Activated B cell treated with CpG ODN at 0.5 μM for 24 hours (primary cell): ENCODE results near the gene CALR3. TPM values are rescaled to one million over a fixed set of nuclear protein-coding genes. Genes with fewer than 3 reads are reported as not detected.

ENCODE experiments used
- ATAC-seq: fragments of 200-7000 bp; cut with Tn5 transposase; one replicate; pipeline ENCODE4 v1.10.0; 2021; ENCODE audit warnings: low read depth, mild to moderate bottlenecking, moderate library complexity
- CTCF ChIA-PET: fragments of 350-600 bp; sonication (Branson Sonifier 250); formaldehyde crosslinking; loops from one replicate; lab custom pipeline; 2021; ENCODE audit warnings: antibody characterized with exemption; lab: Charles Lee
- POLR2A ChIA-PET: fragments of 350-600 bp; sonication (Branson Sonifier 250); formaldehyde crosslinking; loops from one replicate; lab custom pipeline; 2021; ENCODE audit warnings: antibody characterized with exemption; lab: Charles Lee
- DNase-seq: peaks from one replicate; pipeline ENCODE4 v3.0.0; 2022
- H3K27ac Mint-ChIP-seq: one replicate; pipeline ENCODE4 v1.8.0; 2020; ENCODE audit warnings: mixed read lengths
- H3K27me3 Mint-ChIP-seq: one replicate; pipeline ENCODE4 v1.8.0; 2021; ENCODE audit warnings: mixed read lengths
- H3K36me3 Mint-ChIP-seq: one replicate; pipeline ENCODE4 v1.8.0; 2021; ENCODE audit warnings: low read depth, mixed read lengths
- H3K4me1 Mint-ChIP-seq: one replicate; pipeline ENCODE4 v1.8.0; 2021; ENCODE audit warnings: mixed read lengths
- H3K4me3 Mint-ChIP-seq: one replicate; pipeline ENCODE4 v1.8.0; 2020; ENCODE audit warnings: mild to moderate bottlenecking, mixed read lengths
- H3K9me3 Mint-ChIP-seq: one replicate; pipeline ENCODE4 v1.8.0; 2020; ENCODE audit warnings: mixed read lengths
- CTCF ChIP-seq: fragments of 200-600 bp; IDR thresholded peaks from one replicate; pipeline ENCODE4 v1.8.0; 2022; ENCODE audit warnings: antibody characterized with exemption, mild to moderate bottlenecking
- intact Hi-C: fragments of 100-400 bp; cut with micrococcal nuclease; formaldehyde crosslinking; loops from one replicate; pipeline ENCODE4 v1.15.1; 2024
- total RNA-seq: library from RNA; stranded (reverse); gene quantifications from 2 replicates; pipeline ENCODE4 v1.2.3, GENCODE V29; 2022

Gene CALR3
- total RNA-seq, 1 donor from 2014 or later: not detected

DNA sequence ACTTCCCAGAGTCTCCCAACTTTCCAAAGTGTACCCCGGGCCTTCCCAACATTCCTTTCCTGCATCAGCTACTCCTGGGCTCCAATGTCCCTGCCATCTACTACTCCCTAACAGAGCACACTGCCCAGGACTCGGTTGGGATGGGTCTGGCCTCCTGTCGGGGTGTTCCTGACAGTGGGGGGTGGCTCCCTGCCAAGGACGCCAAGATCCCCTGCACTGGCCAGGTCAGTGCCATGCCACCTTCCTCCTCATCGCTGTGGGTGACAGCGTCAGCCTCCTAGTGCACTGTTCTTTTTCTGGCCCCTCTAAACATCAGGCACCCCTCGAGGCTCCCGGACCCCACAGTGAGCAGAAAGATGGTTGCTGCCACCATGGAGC is 38.0 kb downstream of the CALR3 start:
- Mint-ChIP-seq H3K4me3 (peak overlapping the region; percentile 42), H3K4me1 (peaks cover 68% of the 10 kb centered on the region), H3K36me3 (peaks cover 11% of the 10 kb centered on the region), H3K9me3 (no peaks in the 10 kb centered on the region), H3K27me3 (no peaks in the 10 kb centered on the region), H3K27ac (peak overlapping the region; percentile 57)
- TF ChIP-seq CTCF: no peak
- DNase-seq (no peak), ATAC-seq (no peak)
- CTCF ChIA-PET: no interaction called here
- POLR2A ChIA-PET: interaction anchor here (0.5 to 1.8 kb wide), 3 partner anchors 9 to 675 kb away, joined by 3 to 4 read pairs (median 3); no protein-coding TSS in a partner anchor
- intact Hi-C loops: no loop called here

- Mint-ChIP-seq H3K27ac (peak overlapping the region; percentile 65), H3K4me1 (peaks cover 64% of the 10 kb centered on the region), H3K9me3 (no peaks in the 10 kb centered on the region), H3K36me3 (peaks cover 8% of the 10 kb centered on the region), H3K27me3 (no peaks in the 10 kb centered on the region), H3K4me3 (peak overlapping the region; percentile 66)
- CTCF ChIA-PET: no interaction called here
- POLR2A ChIA-PET: interaction anchor here (0.5 to 1.8 kb wide), 6 partner anchors 8 to 675 kb away, joined by 3 to 4 read pairs (median 3); no protein-coding TSS in a partner anchor
- ATAC-seq (peak; percentile 45), DNase-seq (no peak)
- intact Hi-C loops: no loop called here
- TF ChIP-seq CTCF: no peak
Measured at GRCh38 chr19:16457195-16457953, 38.6 kb downstream of the CALR3 start.

GRCh38 chr19:16456652-16457194 is 39.2 kb downstream of the CALR3 start:
- intact Hi-C loops: no loop called here
- peak; percentile 34 for ATAC-seq
- ChIA-PET POLR2A (interaction anchor here (0.6 to 1.8 kb wide), 5 partner anchors 8 to 378 kb away, joined by 3 to 4 read pairs (median 3); no protein-coding TSS in a partner anchor), CTCF (no interaction called here)
- Mint-ChIP-seq H3K4me3 (peak overlapping the region; percentile 66), H3K27me3 (no peaks in the 10 kb centered on the region), H3K9me3 (no peaks in the 10 kb centered on the region), H3K36me3 (peaks cover 8% of the 10 kb centered on the region), H3K4me1 (peaks cover 62% of the 10 kb centered on the region), H3K27ac (peak overlapping the region; percentile 65)
- no peak for DNase-seq
- TF ChIP-seq CTCF: no peak

- peaks cover 66% of the 10 kb centered on the region for H3K4me1 Mint-ChIP-seq
- intact Hi-C loops: no loop called here
- H3K9me3 Mint-ChIP-seq: no peaks in the 10 kb centered on the region
- H3K27me3 Mint-ChIP-seq: no peaks in the 10 kb centered on the region
- ChIA-PET CTCF (interaction anchor here (1.0 kb wide), 1 partner anchor 39 kb away, joined by 3 read pairs; no protein-coding TSS in a partner anchor), POLR2A (interaction anchor here (0.5 kb wide), 1 partner anchor 126 kb away, joined by 3 read pairs; no protein-coding TSS in a partner anchor)
- H3K36me3 Mint-ChIP-seq: peaks cover 4% of the 10 kb centered on the region
- no peak for DNase-seq
- TF ChIP-seq CTCF: no peak
- ATAC-seq: no peak
- H3K4me3 Mint-ChIP-seq: no peak overlapping the region
- H3K27ac Mint-ChIP-seq: peak overlapping the region; percentile 31
Measured at GRCh38 chr19:16455489-16455888, 40.5 kb downstream of the CALR3 start.

DNA sequence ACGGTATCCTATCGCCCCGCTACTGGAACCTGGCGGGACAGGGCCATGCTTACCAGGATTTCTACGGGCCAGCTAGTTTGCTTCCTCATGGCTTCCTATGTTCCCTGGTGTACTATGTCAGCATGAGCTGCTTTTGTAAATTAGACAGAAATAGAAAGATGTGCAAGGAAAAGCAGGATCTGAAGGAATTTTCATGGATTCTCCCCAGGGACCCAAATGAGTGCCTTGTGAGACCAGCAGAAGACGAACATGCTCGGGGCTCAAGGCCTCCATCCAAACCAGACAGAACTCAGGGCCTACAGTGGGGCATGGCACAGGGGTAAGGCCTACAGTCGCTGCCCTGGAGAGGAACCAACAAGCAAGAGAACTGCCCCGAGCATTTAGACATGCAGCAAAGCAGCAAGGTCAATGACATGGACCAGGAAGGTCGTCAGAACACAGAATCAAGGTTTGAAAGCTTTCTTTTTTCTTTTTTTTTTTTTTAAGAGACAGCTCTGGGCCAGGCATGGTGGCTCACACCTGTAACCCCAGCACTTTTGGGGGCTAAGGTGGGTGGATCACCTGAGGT is 41.5 kb downstream of the CALR3 start:
- H3K9me3 Mint-ChIP-seq: peaks cover 2% of the 10 kb centered on the region
- peak overlapping the region; percentile 1 for H3K27ac Mint-ChIP-seq
- no peaks in the 10 kb centered on the region for H3K27me3 Mint-ChIP-seq
- peaks cover 9% of the 10 kb centered on the region for H3K36me3 Mint-ChIP-seq
- ChIA-PET CTCF (interaction anchor here (0.6 kb wide), 1 partner anchor 371 kb away, joined by 3 read pairs; no protein-coding TSS in a partner anchor), POLR2A (interaction anchor here (0.7 to 1.5 kb wide), 3 partner anchors 10 to 130 kb away, joined by 3 to 4 read pairs (median 3); no protein-coding TSS in a partner anchor)
- H3K4me3 Mint-ChIP-seq: no peak overlapping the region
- H3K4me1 Mint-ChIP-seq: peaks cover 67% of the 10 kb centered on the region
- DNase-seq (no peak), ATAC-seq (no peak)
- TF ChIP-seq CTCF: no peak
- intact Hi-C loops: no loop called here
